Stimulated activated CD8-positive, alpha-beta memory T cell treated with anti-CD3 and anti-CD28 coated beads, Interleukin-4, amount 100 ng/mL, for 4 hours (primary cell): ENCODE results near the gene NCKAP5.
"Not testable (repeated sequence)": the region's sequence is repeated elsewhere in the genome, so short reads cannot be mapped to it uniquely, and the experiment has no call there.

Experiments
- DNase-seq, 2 donors: peaks; one replicate each; pipeline ENCODE4 v3.0.0-alpha.2; 2020; ENCODE audit warnings: low read depth in 2 of 2, low spot score in 1 of 2

The NCKAP5 gene

GRCh38 chr2:132736059-132736458, 832.2 kb downstream of the NCKAP5 start:
- DNase-seq: no peak

GRCh38 chr2:132734961-132735360, 833.3 kb downstream of the NCKAP5 start:
- no peak for DNase-seq

- DNase-seq: no peak
These were observed 835.2 kb downstream of the NCKAP5 start for GRCh38 chr2:132733094-132733493.

DNA sequence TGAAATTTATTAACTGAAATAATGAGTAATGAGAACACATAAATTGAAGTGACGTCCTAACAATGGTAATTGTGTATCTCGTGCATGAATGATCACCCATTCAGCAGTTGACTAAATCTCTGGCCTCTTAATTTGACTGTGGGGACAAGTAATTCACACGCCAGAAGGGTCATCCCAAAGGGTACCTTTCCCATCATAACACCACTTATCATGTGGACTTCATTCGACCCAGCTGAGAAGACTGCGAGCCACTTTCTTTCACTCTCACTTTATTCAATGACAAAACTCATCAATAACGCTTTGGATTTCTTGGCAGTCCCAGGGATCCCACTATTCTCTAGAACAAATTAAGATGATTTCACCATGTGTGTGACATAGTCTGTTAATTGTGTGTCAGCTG, 835.6 kb downstream of the NCKAP5 start:
- DNase-seq: no peak

- DNase-seq: no peak
These were observed 836.8 kb downstream of the NCKAP5 start for GRCh38 chr2:132731441-132731840.

GRCh38 chr2:132730611-132731010, 837.7 kb downstream of the NCKAP5 start:
- DNase-seq: no peak

DNA sequence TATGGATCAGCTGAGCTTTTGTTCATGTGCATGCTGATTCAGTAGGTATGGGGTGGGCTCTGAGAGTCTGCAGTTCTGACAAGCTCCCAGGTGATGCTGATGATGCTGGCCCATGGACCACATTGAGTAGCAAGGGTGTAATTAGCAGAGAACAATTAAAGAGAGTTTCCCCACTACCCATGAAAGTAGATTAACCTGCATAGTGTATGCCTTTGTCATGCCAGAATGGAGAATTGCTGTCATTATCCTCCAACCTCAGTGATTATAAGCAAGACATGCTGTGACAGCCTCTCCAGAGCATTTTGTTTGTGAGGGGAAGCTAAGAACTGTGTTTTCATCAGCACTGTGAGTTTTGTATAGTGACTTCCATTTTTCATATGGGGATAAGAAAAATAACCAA, 838.7 kb downstream of the NCKAP5 start:
- DNase-seq: no peak

DNA sequence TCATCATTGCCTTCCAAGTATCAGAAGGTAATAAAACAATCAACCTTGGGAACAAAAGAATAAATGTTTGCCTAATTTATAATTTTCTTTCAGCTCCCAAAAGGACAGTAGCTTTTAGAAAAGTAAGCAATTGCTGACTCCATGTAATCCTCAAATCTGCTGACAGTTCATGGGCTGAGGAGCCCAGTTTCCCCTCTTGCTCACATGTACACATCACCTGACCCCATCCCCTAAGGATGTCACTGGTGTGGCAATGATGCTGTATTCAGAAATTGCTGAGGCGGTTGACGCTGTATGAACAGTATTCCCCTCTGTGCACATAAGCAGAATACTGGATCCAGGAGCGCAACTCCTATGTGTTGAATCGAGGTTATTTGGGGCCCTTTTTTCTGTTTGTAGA, 842.1 kb downstream of the NCKAP5 start:
- DNase-seq: no peak

DNA sequence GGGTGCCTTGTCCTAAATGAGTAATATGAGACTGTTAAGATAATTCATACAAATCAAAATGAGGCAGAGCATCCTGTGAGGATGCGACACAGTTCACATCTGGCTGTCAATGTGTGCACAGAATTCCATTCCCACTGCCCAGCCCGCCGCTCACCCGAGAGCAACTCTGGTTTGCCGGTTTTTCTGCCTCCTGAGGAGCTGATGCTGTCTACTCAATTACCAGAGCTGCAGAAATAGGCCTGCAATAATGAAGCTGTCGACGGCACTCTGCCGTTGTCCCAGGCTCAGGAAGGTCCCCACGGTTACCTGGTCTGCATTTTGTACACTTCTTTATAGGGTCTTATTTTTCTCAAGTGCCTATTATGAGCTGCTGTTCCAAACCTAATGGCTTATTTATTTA, 842.5 kb downstream of the NCKAP5 start:
- no peak for DNase-seq

GRCh38 chr2:132725148-132725547, 843.1 kb downstream of the NCKAP5 start:
- DNase-seq: no peak

DNA sequence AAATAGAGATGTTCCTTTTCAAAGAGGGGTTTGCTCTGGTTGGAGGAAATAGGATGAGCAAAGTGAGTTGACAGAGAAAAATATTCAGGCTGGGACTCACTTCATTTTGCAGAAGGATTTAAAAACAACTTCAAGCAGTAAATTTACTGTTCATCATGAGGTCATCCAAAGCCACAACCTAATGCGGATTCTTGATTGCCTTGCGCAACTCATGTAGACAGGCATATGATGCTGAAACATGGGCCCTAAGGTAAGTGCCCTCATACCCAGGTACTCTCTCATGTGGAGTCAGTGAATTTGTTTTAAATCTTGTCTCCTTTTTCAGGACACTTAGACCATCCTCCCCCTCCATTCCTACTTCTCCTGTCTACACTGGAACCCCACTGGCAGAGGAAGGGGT, 846.3 kb downstream of the NCKAP5 start:
- DNase-seq: no peak

DNA sequence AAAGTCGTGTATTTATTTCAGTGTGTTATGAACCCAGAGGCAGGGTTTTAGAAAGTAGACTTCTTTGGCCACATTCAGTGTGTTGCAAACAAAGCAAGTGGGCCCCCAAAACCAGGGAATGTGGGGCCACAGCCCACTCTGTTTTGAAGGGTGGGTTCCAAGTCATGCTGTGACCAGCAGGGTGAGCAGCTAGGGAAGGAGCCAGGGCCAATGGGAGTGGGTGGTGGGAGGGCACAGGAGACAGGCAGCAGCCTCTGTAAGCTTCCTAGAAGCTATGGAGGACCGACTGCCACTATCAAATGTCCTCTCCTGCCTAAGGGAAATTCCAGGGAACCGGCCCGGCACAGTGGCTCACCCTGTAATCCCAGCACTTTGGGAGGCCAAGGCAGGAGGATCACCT, 847.9 kb downstream of the NCKAP5 start:
- no peak for DNase-seq

DNA sequence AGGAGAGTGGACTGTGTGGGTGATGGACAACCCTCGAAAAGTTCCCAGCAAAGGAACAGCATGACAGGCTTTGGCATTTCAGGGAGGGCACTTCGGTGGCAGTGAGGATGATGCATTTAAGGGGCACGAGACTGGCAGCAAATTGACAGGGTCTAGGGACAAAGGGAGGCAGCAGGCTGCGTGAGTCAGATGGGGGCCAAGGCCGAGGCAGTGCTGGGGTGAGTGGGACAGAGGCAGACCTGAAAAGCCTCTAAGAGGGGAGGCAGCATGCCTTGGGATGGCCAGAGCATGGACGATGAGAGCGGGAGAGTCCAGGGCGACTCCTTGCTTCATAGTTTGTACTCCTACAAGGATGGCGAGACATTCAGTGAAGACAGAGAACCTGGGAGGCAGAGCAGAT, 848.8 kb downstream of the NCKAP5 start:
- no peak for DNase-seq

- DNase-seq: no peak
These were observed 851.3 kb downstream of the NCKAP5 start for GRCh38 chr2:132716954-132717353.

GRCh38 chr2:132715386-132716351, 852.6 kb downstream of the NCKAP5 start:
- no peak for DNase-seq

DNA sequence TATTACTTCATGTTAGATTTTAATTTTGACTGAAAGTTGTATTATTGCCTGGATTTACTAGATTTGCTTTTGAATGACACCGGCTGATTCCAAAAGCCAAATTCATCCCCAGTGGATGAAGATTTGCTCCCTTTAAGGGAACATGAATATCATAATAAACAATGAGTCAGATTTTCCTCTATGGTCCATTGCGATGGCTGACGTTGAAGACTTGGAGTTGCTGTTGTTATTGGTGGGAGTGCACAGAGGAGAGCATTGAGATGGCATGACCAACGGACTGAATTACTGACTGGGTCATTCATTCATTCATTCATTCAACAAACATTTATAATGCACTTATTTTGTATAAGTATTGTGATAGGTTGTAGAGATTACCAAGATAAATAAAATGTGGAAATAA, 864.9 kb downstream of the NCKAP5 start:
- no peak for DNase-seq

DNA sequence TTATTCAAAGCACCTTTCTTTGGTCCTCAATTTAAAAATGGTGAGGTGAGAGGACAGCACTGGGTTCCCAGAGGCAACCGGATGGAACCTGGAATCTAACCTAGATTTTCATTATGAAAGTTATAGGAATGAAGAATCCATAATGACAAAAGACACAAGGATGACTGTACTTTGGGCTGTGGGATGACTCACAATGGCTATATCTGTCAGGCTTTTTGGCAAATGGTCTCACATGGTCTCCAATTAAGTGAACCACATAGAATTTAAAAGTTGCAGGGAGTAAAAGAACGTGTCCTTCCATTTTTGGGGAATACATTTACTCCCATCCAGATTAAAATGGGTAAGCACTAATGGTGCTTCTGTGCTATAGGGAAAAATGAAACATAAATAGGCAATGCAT, 866.5 kb downstream of the NCKAP5 start:
- DNase-seq: no peak

- not testable (repeated sequence) for DNase-seq
These were observed 868.5 kb downstream of the NCKAP5 start for GRCh38 chr2:132699802-132700201.

DNA sequence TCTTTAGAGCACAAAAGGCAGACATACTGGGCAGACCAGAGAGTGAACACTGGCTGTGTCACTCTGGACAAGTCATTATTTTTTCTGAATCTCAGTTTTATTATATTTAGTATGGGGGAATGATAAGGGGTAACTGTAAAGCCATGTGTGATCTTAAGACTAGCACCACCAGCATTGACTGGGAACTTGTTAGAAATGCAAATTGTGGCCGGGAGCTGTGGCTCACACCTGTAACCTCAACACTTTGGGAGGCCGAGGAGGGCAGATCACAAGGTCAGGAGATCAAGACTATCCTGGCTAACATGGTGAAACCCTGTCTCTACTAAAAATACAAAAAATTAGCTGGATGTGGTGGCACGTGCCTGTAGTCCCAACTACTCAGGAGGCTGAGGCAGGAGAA, 869.9 kb downstream of the NCKAP5 start:
- not testable (repeated sequence) for DNase-seq

- no peak for DNase-seq
These were observed 870.6 kb downstream of the NCKAP5 start for GRCh38 chr2:132697556-132698205.

DNA sequence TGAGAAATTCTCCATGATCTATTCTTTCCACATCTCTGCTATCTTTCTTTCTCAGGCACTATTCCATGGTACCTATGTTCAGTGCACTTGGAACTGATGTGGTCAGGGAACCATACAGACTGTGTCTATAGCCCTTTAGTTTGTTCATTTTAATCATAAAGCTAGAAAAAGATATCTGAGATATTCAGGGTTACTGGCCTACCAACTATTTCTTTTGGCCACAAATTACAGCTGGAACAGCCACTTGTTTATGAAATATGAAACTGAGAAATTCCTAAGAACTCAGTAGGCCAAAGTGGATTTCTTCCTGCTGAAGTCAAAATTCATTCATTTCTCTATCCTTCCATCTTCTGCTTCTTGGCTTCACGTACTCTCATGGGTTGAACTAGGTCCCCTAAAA, 875.4 kb downstream of the NCKAP5 start:
- DNase-seq: no peak

DNA sequence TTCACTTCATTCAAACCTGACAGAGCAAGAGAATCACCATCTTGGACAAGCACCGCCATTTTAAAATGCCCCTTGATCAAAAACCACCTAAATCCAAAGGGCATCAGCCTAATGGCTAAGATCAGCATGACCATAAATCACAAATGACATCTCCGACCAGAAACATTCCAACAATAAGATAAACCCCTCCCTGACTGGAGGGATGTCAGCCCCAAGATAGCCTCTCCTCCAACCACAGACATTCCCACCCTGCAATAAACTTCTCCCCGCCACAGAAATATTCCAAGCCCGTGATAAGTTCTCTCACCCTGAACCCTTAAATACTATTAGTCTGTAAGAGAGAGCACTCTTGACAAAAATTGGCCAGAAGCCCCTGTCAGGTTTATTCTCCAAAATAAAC, 876.7 kb downstream of the NCKAP5 start:
- DNase-seq: no peak
